Activated CD8-positive, alpha-beta memory T cell treated with anti-CD3 and anti-CD28 coated beads for 36 hours (primary cell): Measurements from ENCODE around the gene WTAP. TPM values are rescaled to one million over a fixed set of nuclear protein-coding genes. Genes with fewer than 3 reads are reported as not detected.
"Not testable (repeated sequence)": the region's sequence is repeated elsewhere in the genome, so short reads cannot be mapped to it uniquely, and the experiment has no call there.

Experiments used
- CTCF ChIA-PET: fragments of 350-600 bp; sonication (Branson Sonifier 250); formaldehyde crosslinking; loops from one replicate; lab custom pipeline; 2021; ENCODE audit warnings: antibody characterized with exemption; lab: Charles Lee
- POLR2A ChIA-PET: fragments of 350-600 bp; sonication (Branson Sonifier 250); formaldehyde crosslinking; loops from one replicate; lab custom pipeline; 2021; ENCODE audit warnings: antibody characterized with exemption; lab: Charles Lee
- total RNA-seq, 2 experiments: library from RNA; stranded (reverse); gene quantifications; one replicate each; pipeline ENCODE4 v1.2.3, GENCODE V29; 2021

The WTAP gene
- 10 to 100 TPM; 87.6 to 88.2 TPM for total RNA-seq

DNA sequence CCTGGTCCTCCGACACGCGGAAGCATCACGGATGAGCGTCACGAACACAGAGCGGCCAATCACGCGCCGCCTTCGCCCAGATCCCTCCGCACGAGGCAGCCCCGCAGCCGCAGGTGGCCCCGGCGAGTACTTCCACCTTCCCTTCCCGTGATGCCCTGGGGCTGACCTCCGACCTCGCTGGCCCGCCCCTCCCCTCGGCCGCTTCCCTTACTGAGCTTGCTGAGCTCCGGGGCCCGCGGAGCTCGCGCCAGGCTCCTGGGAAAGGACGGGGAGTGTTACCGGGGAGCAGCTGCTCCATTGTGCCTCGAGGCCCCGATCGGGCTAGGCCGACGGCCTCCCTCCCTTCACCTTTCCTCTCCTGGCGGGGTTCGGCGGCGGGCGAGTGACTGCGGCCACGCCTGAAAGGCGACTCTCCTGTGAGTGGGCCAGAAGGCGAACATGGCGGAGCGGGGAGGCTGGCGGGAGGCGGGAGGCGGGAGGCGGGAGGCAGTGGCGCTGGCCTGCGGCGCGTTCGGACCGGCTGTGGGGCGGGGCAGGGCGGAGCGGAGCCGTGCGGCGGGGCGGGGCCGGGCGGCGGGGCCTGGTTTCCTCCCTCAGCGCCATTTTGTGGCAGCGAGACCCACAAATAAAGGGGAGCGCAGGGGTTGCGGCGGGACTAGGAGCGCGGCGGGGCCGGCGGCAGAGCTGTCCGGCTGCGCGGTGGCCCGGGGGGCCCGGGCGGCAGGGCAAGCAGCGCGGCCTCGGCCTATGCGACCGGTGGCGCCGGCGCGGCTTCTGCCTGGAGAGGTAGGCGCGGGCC lies at the start of gene WTAP:
Gene WTAP (plus strand): TSS at position 589 of the 799 bp plus-strand sequence. CDS start 8,760 bp downstream, outside the sequence.
- ChIA-PET CTCF (interaction anchor here (1.0 to 2.3 kb wide), 4 partner anchors 17 to 202 kb away, joined by 3 to 10 read pairs (median 5); partner anchors contain the start of gene MRPL18), POLR2A (interaction anchor here (0.6 to 2.2 kb wide), 16 partner anchors 11 to 682 kb away, joined by 3 to 20 read pairs (median 4); partner anchors contain the start of genes ACAT2, MRPL18, SOD2 and TAGAP)

DNA sequence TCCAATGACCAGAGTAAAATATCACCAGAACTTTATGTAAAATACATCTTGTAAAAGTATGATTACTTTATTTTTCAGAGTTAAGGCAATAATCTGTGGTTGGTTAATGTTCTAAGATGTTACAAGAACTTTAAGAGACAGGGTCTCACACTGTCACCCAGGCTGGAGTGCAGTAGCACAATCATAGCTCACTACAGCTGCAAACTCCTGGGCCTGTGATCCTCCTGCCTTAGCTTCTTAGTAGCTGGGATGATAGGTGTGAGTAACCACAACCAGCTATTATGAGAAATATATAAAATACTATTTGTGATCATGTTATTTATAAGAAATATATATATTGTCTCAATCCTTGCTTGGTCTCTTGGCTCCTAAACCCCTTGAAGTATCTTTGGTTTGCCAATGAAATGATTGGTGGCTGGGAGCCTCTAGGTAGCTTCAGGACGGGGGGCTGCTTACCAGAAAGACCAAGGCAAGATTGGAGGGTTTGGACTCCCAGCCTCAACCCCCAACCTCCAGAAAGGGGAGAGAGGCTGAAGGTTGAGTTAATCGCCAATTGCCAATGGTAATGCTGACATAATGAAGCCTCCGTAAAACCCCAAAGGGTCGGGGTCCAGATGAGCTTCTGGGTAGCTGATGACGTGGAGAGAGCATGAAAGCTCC lies 49.7 kb upstream of the WTAP start:
- CTCF ChIA-PET: no interaction called here
- POLR2A ChIA-PET: no interaction called here

DNA sequence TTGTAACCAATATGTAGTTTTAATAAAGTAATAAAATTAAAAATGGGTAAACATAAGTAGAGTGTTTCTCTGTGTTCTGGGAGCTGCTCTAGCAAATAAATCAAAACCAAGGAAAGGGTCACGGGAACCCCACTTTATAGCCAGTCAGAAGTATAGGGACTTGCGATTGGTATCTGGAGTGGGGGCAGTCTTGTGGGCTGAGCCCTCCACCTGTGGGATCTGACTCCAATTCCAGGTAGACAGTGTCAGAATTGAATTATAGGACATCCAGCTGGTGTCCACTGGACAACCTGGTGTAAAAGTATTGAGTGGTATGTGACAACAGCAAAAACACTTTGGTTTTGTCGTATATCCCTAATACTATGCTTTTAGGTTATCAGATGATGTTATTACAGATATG lies 48.7 kb upstream of the WTAP start:
- ChIA-PET CTCF (no interaction called here), POLR2A (no interaction called here)

DNA sequence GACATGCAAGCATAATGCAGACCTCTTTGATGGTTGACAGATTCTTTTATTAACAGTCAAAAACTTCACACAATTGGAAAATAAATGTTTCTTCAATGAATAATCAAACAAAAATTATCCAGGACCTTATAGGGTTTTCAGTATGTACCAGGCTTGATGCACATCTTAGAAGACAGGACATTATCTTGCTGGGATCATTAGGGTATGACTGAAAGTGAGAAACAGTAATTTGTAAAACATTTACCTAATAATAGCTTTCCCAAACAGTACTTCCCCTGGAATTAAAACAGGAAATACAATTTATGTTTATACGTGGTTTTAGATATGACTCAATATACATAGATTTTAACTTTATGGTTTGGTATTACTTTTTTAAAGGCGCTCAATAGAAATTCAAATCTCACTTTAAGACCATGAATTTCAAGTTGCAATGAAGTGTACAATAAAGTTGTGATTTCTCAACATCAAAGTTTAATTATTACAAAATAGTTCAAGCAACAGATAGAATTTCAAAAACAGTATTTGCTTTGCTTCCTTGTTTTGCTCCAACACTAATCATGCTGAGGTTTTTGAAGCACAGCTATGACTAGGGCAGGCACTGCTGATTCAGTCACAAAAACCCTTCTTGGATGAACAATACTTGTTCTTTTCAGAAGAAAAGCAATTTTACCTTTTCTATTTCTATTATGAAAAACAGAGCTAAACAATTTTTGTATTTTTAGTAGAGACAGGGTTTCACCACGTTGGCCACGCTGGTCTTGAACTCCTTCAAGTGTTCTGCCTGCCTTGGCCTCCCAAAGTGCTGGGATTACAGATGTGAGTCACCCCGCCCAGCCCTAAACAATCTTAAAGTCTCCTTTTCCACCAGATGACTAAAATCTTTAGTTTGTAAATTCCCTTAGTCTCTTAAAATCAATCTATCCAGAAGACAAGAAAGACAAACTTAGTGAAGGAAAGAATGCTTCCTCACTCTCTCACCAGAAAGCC lies 47.9 kb upstream of the WTAP start:
- ChIA-PET CTCF (interaction anchor here (1.1 kb wide), 1 partner anchor 13 kb away, joined by 4 read pairs; no protein-coding TSS in a partner anchor), POLR2A (interaction anchor here (0.6 to 0.7 kb wide), 3 partner anchors 17 to 659 kb away, joined by 4 to 6 read pairs (median 6); no protein-coding TSS in a partner anchor)

DNA sequence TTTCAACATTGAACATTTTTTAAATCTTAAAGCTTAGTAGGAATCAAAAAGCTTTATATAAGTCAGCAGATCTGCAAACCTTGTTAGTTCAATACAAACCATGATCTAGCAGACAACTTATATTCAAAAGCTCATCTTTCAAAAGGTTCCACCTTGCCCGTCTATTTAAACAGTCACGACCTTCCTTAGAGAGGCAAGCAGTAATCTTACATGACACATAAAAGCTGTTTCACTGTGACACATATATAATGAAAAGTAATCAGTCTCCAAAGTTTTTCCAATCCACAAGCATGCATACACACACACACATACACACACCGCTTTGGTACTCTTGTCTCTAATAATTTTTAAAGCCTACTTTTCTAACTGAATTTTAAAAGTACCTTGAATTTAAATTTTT lies 47.2 kb upstream of the WTAP start:
- ChIA-PET POLR2A (interaction anchor here (0.6 to 0.7 kb wide), 3 partner anchors 14 to 214 kb away, joined by 4 to 6 read pairs (median 5); no protein-coding TSS in a partner anchor), CTCF (interaction anchor here (1.1 kb wide), 1 partner anchor 12 kb away, joined by 4 read pairs; no protein-coding TSS in a partner anchor)

DNA sequence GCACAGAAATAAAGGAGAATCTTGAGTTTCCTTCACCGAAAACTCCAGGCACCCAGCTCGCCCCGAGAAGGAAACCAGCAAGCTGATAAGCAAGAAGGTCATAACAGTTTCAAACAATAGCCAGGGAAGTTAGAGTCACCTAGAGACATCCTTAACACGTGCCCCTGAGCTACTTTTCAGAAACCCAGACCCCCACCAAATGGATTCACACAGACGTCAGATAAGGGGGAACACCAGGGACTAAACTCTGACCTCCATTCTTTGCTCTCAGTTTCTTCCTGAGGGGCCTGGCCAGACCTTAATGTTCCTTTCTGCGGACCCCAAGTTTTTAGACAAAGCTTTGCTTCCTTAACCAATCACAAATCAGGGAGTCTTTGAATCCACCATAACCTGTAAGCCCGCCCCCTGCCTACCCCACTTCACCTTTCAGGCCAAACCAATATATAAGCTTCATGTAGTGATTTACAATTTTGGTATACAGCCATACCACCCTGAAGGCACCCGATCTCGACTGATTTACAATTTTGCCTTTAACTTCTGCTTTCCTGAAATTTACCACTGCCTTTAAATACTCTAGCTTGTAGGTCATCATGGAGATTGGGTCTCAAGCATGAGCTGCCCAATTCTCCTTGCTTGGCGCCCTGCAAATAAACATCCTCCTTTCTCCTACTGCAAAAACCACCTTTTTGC lies 46.0 kb upstream of the WTAP start:
- ChIA-PET POLR2A (no interaction called here), CTCF (no interaction called here)

DNA sequence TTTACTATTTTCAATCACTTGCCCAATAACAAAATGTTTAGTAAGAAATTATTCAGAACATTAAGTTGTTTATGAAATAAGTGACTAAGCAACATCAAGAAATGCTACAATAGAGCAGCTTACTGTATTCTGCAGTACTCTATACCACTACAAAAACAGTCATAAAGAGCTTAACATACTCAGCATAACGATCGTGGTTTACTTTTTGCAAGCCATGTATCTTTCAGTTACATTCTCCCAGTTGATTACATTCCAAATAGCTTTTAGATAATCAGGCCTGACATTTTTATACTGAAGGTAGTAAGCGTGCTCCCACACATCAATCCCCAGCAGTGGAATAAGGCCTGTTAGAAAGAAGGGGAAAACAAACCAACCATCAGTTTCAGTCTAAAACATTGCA lies 45.0 kb upstream of the WTAP start:
- POLR2A ChIA-PET: interaction anchor here (1.0 kb wide), 1 partner anchor 10 kb away, joined by 3 read pairs; the partner anchor contains the start of gene SOD2

DNA sequence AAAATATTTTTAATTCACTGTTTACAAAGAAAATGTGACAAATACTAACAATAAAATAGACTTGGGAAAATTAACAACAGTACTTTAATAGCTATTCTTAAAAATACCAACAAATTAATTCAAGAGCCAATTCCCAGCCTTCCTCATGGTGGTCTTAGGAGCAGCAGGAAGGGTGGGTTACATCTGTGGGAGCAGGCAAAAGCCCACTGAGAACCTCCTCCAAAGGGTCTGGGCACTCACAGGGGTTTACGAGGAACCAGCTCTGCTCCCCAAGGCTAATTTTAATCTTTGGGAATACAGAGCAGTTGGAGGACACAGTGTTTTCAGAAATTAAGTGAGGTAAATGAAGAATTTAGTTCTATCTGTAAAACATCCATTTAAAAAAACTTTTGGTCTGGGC lies 44.5 kb upstream of the WTAP start:
- CTCF ChIA-PET: no interaction called here
- POLR2A ChIA-PET: interaction anchor here (1.0 kb wide), 1 partner anchor 10 kb away, joined by 3 read pairs; the partner anchor contains the start of gene SOD2

More for the DNA sequence above, 45.0 kb upstream of the WTAP start:
- CTCF ChIA-PET: no interaction called here

DNA sequence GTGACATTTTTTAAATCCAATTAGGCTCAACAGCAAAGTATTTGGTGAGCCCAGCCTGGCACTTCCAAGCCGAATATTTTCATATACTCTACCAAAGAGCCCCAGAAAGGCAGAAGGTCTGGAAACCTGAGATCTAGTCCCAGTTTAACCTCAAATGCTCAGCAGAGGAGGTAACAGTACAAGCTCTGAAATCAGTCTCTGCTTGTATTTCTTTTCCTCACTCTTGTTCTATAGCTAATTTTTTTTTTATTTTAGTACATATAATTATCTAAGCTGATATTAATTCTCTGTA lies 43.3 kb upstream of the WTAP start:
- CTCF ChIA-PET: no interaction called here
- POLR2A ChIA-PET: no interaction called here

DNA sequence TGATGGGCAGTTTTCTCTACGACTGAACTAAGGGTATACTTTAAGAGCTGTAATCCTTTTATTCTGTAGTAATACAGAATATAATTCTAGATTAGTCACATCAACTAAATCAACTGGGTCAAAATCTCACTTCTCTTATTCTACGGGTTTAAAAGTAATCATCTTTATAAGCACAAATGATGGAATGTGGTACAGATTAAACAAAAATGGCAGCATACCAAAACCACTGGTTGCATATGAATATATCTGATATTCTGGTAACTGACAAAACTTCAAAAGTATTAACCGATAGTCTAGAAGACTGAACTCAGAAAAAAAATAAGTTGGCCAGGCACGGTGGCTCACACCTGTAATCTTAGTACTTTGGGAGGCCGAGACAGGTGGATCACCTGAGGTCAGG lies 41.3 kb upstream of the WTAP start:
- CTCF ChIA-PET: interaction anchor here (1.0 kb wide), 1 partner anchor 31 kb away, joined by 5 read pairs; no protein-coding TSS in a partner anchor
- POLR2A ChIA-PET: no interaction called here

DNA sequence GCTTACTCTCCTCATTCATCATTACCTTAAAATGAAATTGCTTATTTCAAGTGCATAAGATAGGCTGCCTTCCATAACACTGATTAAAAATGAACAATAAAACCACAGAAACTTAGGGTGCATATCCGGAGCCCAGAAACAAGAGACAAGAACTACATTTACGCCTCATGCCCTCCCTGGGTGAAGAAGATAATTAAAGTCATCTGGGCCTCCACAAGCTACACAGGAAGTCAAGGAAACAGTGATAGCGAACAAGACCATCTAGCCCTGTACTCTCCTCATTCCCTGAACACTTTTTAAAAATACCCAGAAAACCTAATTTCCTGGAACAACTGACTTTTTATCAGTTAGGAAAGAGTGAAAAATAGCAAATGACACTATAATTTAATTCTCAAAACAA lies 40.6 kb upstream of the WTAP start:
- POLR2A ChIA-PET: no interaction called here

DNA sequence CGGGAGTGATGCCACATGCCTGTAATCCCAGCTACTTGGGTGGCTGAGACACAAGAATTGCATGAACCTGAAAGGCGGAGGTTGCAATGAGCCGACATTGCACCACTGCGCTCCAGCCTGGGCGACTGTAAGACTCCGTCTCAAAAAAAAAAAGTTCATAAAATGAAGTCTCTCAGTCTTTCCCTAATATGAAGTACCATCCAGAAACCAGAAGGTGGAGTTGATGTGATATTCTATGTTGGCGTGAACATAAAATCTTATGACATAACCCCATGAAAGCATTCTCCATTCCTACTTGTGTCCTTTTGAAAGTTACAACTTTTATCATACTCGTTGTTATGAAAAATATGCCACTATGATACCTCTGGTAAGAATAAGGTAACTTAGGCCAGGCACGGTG lies 40.0 kb upstream of the WTAP start:
- CTCF ChIA-PET: interaction anchor here (1.0 kb wide), 1 partner anchor 33 kb away, joined by 5 read pairs; no protein-coding TSS in a partner anchor
- POLR2A ChIA-PET: no interaction called here

More for the DNA sequence above, 40.6 kb upstream of the WTAP start:
- CTCF ChIA-PET: interaction anchor here (1.0 kb wide), 1 partner anchor 32 kb away, joined by 5 read pairs; no protein-coding TSS in a partner anchor

DNA sequence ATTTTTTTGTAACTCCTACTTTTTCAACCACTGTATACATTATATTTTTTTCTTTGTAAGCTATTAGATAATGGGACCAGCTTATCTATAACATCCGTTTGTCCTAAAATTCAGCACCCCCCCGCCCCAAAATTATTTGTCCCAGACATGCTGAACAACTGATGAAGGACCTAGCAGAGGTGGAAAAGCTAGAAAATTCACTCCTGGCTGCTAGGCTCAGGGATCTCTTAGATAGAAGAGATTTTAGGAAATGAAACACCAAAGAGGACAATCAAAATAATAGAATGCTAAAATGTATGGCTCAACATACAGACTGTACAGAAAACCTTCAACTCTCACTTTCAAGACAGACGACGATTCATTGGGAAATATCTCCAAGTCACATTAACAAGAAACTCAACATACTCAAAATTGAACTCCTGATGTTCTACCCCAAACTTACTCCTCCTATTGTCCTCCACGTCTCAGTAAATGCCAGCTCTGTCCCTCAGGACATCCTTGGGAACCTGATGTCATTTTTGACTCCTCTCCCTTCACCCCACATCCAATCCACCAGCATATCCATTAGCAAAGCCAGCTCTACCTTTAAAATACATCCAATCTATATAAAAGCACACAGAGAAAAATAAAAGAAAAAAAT lies 38.9 kb upstream of the WTAP start:
- CTCF ChIA-PET: interaction anchor here (0.8 kb wide), 1 partner anchor 14 kb away, joined by 4 read pairs; no protein-coding TSS in a partner anchor

DNA sequence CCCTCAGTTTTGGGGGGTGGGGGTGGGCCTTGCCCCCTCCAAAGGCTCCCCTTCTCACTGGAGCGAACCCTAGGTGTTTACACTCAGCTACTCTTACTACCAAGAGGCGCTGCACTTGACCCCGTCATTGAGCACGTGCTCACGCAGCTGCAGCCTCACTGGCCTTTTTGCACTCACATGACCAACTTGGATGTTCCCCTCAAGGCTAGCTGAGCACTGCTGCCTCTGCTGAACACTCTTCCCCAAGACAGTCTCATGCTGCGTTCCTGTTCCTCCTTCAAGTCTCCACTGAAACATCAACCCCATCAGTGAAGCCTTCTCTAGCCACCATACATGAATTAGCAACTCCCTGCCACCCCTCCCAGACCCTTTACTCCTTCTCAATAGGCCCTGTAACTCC lies 38.3 kb upstream of the WTAP start:
- POLR2A ChIA-PET: no interaction called here

More for the DNA sequence above, 38.9 kb upstream of the WTAP start:
- POLR2A ChIA-PET: no interaction called here

DNA sequence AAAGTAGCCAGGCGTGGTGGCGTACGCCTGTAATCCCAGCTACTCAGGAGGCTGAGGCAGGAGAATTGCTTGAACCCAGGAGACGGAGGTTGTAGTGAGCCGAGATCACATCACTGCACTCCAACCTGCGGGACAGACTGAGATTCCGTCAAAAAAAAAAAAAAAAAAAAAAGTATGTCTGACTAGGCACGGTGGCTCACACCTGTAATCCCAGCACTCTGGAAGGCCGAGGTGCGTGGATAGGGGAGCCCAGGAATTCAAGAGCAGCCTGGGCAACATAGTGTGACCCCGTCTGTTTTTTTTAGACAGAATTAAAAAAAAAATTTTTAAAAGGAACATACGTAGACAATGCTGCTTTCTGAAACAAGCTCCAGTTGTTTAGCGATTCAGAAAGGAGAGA lies 37.2 kb upstream of the WTAP start:
- POLR2A ChIA-PET: not testable (repeated sequence)
- CTCF ChIA-PET: interaction anchor here (2.3 kb wide), 1 partner anchor 37 kb away, joined by 10 read pairs; the partner anchor contains the start of gene WTAP

More for the DNA sequence above, 38.3 kb upstream of the WTAP start:
- CTCF ChIA-PET: no interaction called here

DNA sequence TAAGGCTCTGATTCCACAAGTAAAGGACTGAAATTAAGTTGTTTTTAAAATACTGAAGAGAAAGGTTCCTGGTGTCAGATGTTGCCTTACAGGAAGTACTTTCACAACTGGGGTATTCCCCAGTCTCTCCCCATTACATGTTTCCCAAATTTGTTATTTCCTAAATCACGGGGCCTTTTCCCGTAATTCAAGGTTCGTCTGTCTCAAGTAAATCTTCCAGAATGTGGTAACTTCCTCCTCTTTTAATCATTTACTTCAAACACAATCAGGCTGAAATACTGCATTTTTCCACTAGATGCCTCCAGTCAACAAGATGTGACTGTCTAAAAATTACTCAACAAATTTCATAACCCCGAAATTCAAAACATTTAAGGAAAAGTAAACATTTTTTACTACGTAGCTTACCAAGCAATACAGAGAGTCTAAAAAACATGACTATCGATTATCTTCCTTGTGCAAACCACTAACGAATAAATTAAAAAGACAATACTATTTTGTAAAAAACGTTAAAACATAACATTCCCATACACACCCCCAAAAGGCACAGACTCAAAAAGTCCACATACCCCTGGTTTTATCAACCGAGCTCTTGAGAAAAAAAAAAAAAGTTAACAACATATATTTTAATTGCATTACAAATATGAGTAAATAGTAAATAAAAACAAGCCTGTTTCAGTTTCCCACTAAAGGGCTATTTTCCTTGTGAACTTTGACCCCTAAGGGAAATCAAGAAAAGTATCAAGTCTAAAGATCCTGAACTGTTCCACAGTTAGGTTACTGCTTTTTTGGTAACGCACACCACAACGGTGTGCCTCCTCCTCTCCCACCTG lies 36.0 kb upstream of the WTAP start:
- ChIA-PET POLR2A (interaction anchor here (0.6 to 1.9 kb wide), 4 partner anchors 35 to 100 kb away, joined by 3 to 14 read pairs (median 5); partner anchors contain the start of genes MRPL18, TCP1 and WTAP), CTCF (interaction anchor here (0.6 to 2.5 kb wide), 7 partner anchors 11 to 194 kb away, joined by 3 to 10 read pairs (median 4); partner anchors contain the start of genes MRPL18 and WTAP)
